ENCODE results near the gene SMYD4. TPM values are rescaled to one million over a fixed set of nuclear protein-coding genes. Genes with fewer than 3 reads are reported as not detected.

Gene SMYD4
- total and polyA plus RNA-seq, 9 of the 15 experiments (the other 6 are each of a cell fraction or from before 2014, with no cell fraction given), result 1.3 to 10.2 (median 6.7) TPM

GRCh38 chr17:1730326-1731193, 99.1 kb downstream of the SMYD4 start (continued):
- TF ChIP-seq E2F3 (CRISPR knock-in tag; IDR thresholded peaks at IDR 0.05) (peak; percentile 61; the same call in 1 of the 2 replicates), PBX2 (CRISPR knock-in tag; IDR thresholded peaks at IDR 0.05; ENCODE audit: low read depth) (no peak), PBX2 (tag; conservative IDR thresholded peaks at IDR 0.05; ENCODE audit: low read depth) (no peak), MYC (IDR thresholded peaks at IDR 0.05; ENCODE audit: low read depth, low read length) (peak; percentile 95), MYC (CRISPR knock-in tag; IDR thresholded peaks at IDR 0.05; ENCODE audit: borderline replicate concordance, low read depth) (peak; percentile 70; the same call in 1 of the 2 replicates), ATF1 (CRISPR knock-in tag; IDR thresholded peaks at IDR 0.05) (no peak), ATF1 (tag; IDR thresholded peaks at IDR 0.05) (peak; percentile 59), SIN3A (IDR thresholded peaks at IDR 0.05; ENCODE audit: borderline replicate concordance in 2 of 2, control insufficient read depth in 1 of 2, low read depth in 2 of 2, low read length in 2 of 2) (0 out of 4 replicates have a peak, but pooled peaks of 1 of the 2 experiments have one; percentile 22), ZNF133 (CRISPR knock-in tag; IDR thresholded peaks at IDR 0.05) (peak; percentile 51; the same call in 1 of the 2 replicates), ZNF41 (CRISPR knock-in tag; conservative IDR thresholded peaks at IDR 0.05) (no peak), ETV1 (tag; conservative IDR thresholded peaks at IDR 0.05; ENCODE audit: low read depth) (peak; percentile 81), KDM5B (IDR thresholded peaks at IDR 0.05; ENCODE audit: insufficient replicate concordance, low read depth, low read length) (peak; percentile 19), CTCFL (IDR thresholded peaks at IDR 0.05; ENCODE audit: borderline replicate concordance, insufficient read depth, low read depth, low read length, poor library complexity, severe bottlenecking) (no peak), SMAD1 (IDR thresholded peaks at IDR 0.05; ENCODE audit: low read depth, low read length, partially characterized antibody) (peak; percentile 55), SNAPC5 (CRISPR knock-in tag; IDR thresholded peaks at IDR 0.05) (no peak)
- TF ChIP-seq, protein P1, sequence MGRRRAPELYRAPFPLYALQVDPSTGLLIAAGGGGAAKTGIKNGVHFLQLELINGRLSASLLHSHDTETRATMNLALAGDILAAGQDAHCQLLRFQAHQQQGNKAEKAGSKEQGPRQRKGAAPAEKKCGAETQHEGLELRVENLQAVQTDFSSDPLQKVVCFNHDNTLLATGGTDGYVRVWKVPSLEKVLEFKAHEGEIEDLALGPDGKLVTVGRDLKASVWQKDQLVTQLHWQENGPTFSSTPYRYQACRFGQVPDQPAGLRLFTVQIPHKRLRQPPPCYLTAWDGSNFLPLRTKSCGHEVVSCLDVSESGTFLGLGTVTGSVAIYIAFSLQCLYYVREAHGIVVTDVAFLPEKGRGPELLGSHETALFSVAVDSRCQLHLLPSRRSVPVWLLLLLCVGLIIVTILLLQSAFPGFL (CRISPR knock-in tag; IDR thresholded peaks at IDR 0.05), result no peak
- TF ChIP-seq, protein P2, sequence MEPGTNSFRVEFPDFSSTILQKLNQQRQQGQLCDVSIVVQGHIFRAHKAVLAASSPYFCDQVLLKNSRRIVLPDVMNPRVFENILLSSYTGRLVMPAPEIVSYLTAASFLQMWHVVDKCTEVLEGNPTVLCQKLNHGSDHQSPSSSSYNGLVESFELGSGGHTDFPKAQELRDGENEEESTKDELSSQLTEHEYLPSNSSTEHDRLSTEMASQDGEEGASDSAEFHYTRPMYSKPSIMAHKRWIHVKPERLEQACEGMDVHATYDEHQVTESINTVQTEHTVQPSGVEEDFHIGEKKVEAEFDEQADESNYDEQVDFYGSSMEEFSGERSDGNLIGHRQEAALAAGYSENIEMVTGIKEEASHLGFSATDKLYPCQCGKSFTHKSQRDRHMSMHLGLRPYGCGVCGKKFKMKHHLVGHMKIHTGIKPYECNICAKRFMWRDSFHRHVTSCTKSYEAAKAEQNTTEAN (CRISPR knock-in tag; IDR thresholded peaks at IDR 0.05), result no peak
- TF ChIP-seq, protein P3, sequence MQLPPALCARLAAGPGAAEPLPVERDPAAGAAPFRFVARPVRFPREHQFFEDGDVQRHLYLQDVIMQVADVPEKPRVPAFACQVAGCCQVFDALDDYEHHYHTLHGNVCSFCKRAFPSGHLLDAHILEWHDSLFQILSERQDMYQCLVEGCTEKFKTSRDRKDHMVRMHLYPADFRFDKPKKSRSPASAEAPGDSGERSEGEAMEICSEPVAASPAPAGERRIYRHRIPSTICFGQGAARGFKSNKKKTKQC (CRISPR knock-in tag; IDR thresholded peaks at IDR 0.05), result peak; percentile 86; the same call in 1 of the 2 replicates

Data from K562 (cell line).